GM21825 (cell line): ENCODE measurements around the gene PDE11A.
"Not testable (repeated sequence)": the region's sequence is repeated elsewhere in the genome, so short reads cannot be mapped to it uniquely, and the experiment has no call there.

Experiments
- ATAC-seq: cut with Tn5 transposase; IDR thresholded peaks from one replicate; pipeline ENCODE4 v1.9.1; 2021; ENCODE audit warnings: mild to moderate bottlenecking, moderate library complexity; ENCODE audit not compliant: unreplicated experiment

PDE11A gene

GRCh38 chr2:177887722-177888121 is 184.9 kb downstream of the PDE11A start:
- ATAC-seq = no peak

GRCh38 chr2:177886824-177887223 is 185.8 kb downstream of the PDE11A start:
- no peak for ATAC-seq

GRCh38 chr2:177885828-177886466 is 186.6 kb downstream of the PDE11A start:
- no peak for ATAC-seq

- ATAC-seq = no peak
Observed at GRCh38 chr2:177883177-177883576, 189.4 kb downstream of the PDE11A start.

GRCh38 chr2:177882501-177882900 is 190.1 kb downstream of the PDE11A start:
- no peak for ATAC-seq

GRCh38 chr2:177881921-177882320 is 190.7 kb downstream of the PDE11A start:
- no peak for ATAC-seq

GRCh38 chr2:177881008-177881747 is 191.4 kb downstream of the PDE11A start:
- no peak for ATAC-seq

- ATAC-seq = no peak
Observed at GRCh38 chr2:177880285-177880684, 192.3 kb downstream of the PDE11A start.

- ATAC-seq = no peak
Observed at GRCh38 chr2:177876950-177877349, 195.6 kb downstream of the PDE11A start.

GRCh38 chr2:177874686-177875085 is 197.9 kb downstream of the PDE11A start:
- ATAC-seq = no peak

GRCh38 chr2:177873915-177874314 is 198.7 kb downstream of the PDE11A start:
- no peak for ATAC-seq

- no peak for ATAC-seq
Observed at GRCh38 chr2:177872286-177872685, 200.3 kb downstream of the PDE11A start.

- ATAC-seq = no peak
Observed at GRCh38 chr2:177869912-177870311, 202.7 kb downstream of the PDE11A start.

GRCh38 chr2:177869209-177869608 is 203.4 kb downstream of the PDE11A start:
- no peak for ATAC-seq

- no peak for ATAC-seq
Observed at GRCh38 chr2:177868806-177869205, 203.8 kb downstream of the PDE11A start.

GRCh38 chr2:177857538-177857937 is 215.0 kb downstream of the PDE11A start:
- ATAC-seq = no peak

- no peak for ATAC-seq
Observed at GRCh38 chr2:177852389-177852788, 220.2 kb downstream of the PDE11A start.

- ATAC-seq = no peak
Observed at GRCh38 chr2:177843188-177843587, 229.4 kb downstream of the PDE11A start.

- no peak for ATAC-seq
Observed at GRCh38 chr2:177842243-177842642, 230.3 kb downstream of the PDE11A start.

- not testable (repeated sequence) for ATAC-seq
Observed at GRCh38 chr2:177835418-177836204, 237.0 kb downstream of the PDE11A start.

- no peak for ATAC-seq
Observed at GRCh38 chr2:177832611-177833433, 239.8 kb downstream of the PDE11A start.
